Testis (tissue), 3 donors: Measurements from ENCODE around the gene PMF1. TPM values are rescaled to one million over a fixed set of nuclear protein-coding genes. Genes with fewer than 3 reads are reported as not detected.

Experiments used
- DNase-seq: peaks from one replicate; pipeline ENCODE4 v3.0.0-alpha.2; 2019
- H3K27ac ChIP-seq, 2 donors: fragments of 200-600 bp; sonication (generic); one replicate each; pipeline ENCODE4 v1.5.1; 2019
- H3K27me3 ChIP-seq: fragments of 200-600 bp; sonication (generic); one replicate; pipeline ENCODE4 v1.5.1; 2019
- H3K36me3 ChIP-seq: fragments of 200-600 bp; sonication (generic); one replicate; pipeline ENCODE4 v1.5.1; 2017; ENCODE audit warnings: low read depth; ENCODE audit errors: missing control alignments
- H3K4me1 ChIP-seq: fragments of 200-600 bp; sonication (generic); one replicate; pipeline ENCODE4 v1.5.1; 2019
- H3K4me3 ChIP-seq, 2 donors: fragments of 200-600 bp; sonication (generic); one replicate each; pipeline ENCODE4 v1.5.1; 2017 to 2019
- H3K9me3 ChIP-seq: fragments of 200-600 bp; sonication (generic); one replicate; pipeline ENCODE4 v1.5.1; 2017
- CTCF ChIP-seq, 3 experiments: fragments of 450-650 bp in 2 of 3; fragments of 200-600 bp in 1 of 3; sonication (generic) in 1 of 3; IDR thresholded peaks; one replicate each; pipeline ENCODE4 v1.5.1; 2016 to 2019; ENCODE audit warnings: antibody characterized with exemption in 3 of 3, mild to moderate bottlenecking in 2 of 3, moderate library complexity in 1 of 3
- POLR2A ChIP-seq: fragments of 450-650 bp; IDR thresholded peaks from one replicate; pipeline ENCODE4 v1.6.1; 2017; ENCODE audit warnings: antibody characterized with exemption, mild to moderate bottlenecking, moderate library complexity
- WGBS, 2 donors: methylation state at CpG; one replicate each; pipeline ENCODE4 v1.1.5; 2018; 5-methylcytosine and 5-hydroxymethylcytosine counted together
- intact Hi-C: fragments of 100-400 bp; cut with DNase I; formaldehyde crosslinking; loops from one replicate; pipeline ENCODE4 v1.15.1; 2023; ENCODE audit warnings: low total_unique reads
- polyA plus RNA-seq: library from polyadenylated mRNA; stranded (reverse); fragments of 350-450 nt; fragmentation: Illumina TruSeq; extraction: RNeasy Lipid Tissue Mini Kit (QIAGEN cat#74804); gene quantifications from one replicate; pipeline ENCODE4 v1.2.3, GENCODE V29; 2014; ENCODE audit warnings: low read depth, low replicate concordance; ENCODE audit not compliant: insufficient read depth
- total RNA-seq, 2 donors: library from RNA; depleted of rRNA; stranded (reverse); fragments of >200 nt; gene quantifications; one replicate each; pipeline ENCODE4 v1.2.3, GENCODE V29; 2016

Gene PMF1
- total and polyA plus RNA-seq, 3 donors from 2014 or later, result 32.3 to 47.0 (median 38.1) TPM

GRCh38 chr1:156228501-156228900 is 15.7 kb downstream of the PMF1 start:
- no peaks in the 10 kb centered on the region for H3K27me3 ChIP-seq
- intact Hi-C loops, result no loop called here
- H3K4me3 ChIP-seq, result no peak overlapping the region
- no peak overlapping the region for H3K27ac ChIP-seq
- 81 to 83% methylated on average over 7 of the region's 7 CpGs for WGBS, 2 donors
- no peaks in the 10 kb centered on the region for H3K4me1 ChIP-seq
- H3K36me3 ChIP-seq, result no peaks in the 10 kb centered on the region
- DNase-seq, result no peak
- TF ChIP-seq CTCF (IDR thresholded peaks at IDR 0.05) (no peak), POLR2A (no peak)
- no peaks in the 10 kb centered on the region for H3K9me3 ChIP-seq

GRCh38 chr1:156229809-156230472 is 17.1 kb downstream of the PMF1 start:
- Histone ChIP-seq H3K4me1 (no peaks in the 10 kb centered on the region), H3K9me3 (no peaks in the 10 kb centered on the region), H3K27ac (no peak overlapping the region), H3K36me3 (no peaks in the 10 kb centered on the region), H3K27me3 (no peaks in the 10 kb centered on the region), H3K4me3 (no peak overlapping the region)
- intact Hi-C loops, result no loop called here
- TF ChIP-seq CTCF (IDR thresholded peaks at IDR 0.05) (no peak), POLR2A (no peak)
- WGBS, 2 donors, result 88 to 89% methylated on average over 7 to 11 of the region's 11 CpGs
- DNase-seq, result no peak

GRCh38 chr1:156230473-156230837 is 17.6 kb downstream of the PMF1 start:
- Histone ChIP-seq H3K4me1 (no peaks in the 10 kb centered on the region), H3K27me3 (no peaks in the 10 kb centered on the region), H3K9me3 (no peaks in the 10 kb centered on the region), H3K36me3 (no peaks in the 10 kb centered on the region), H3K27ac (no peak overlapping the region), H3K4me3 (no peak overlapping the region)
- intact Hi-C loops, result no loop called here
- WGBS, 2 donors, result 90 to 94% methylated on average over 1 of the region's 1 CpG
- DNase-seq, result no peak
- no peak for TF ChIP-seq CTCF (IDR thresholded peaks at IDR 0.05)
- no peak for TF ChIP-seq POLR2A

- 90 to 91% methylated on average over 12 of the region's 12 CpGs for WGBS, 2 donors
- no peak overlapping the region for H3K27ac ChIP-seq
- no peaks in the 10 kb centered on the region for H3K27me3 ChIP-seq
- H3K4me1 ChIP-seq, result no peaks in the 10 kb centered on the region
- no peak for DNase-seq
- intact Hi-C loops, result no loop called here
- no peak overlapping the region for H3K4me3 ChIP-seq
- TF ChIP-seq POLR2A, result no peak
- no peak for TF ChIP-seq CTCF (IDR thresholded peaks at IDR 0.05)
- no peaks in the 10 kb centered on the region for H3K36me3 ChIP-seq
- H3K9me3 ChIP-seq, result no peaks in the 10 kb centered on the region
Observed at GRCh38 chr1:156232201-156232894, 19.5 kb downstream of the PMF1 start.
